SK-MEL-5 (cell line): ENCODE measurements around the gene DIPK1B. TPM values are rescaled to one million over a fixed set of nuclear protein-coding genes. Genes with fewer than 3 reads are reported as not detected.

Source experiments
- DNase-seq: peaks from one replicate; pipeline ENCODE4 v3.0.0-alpha.2; 2016; ENCODE audit warnings: low read depth, low spot score
- in situ Hi-C: cut with HindIII; loops from 2 replicates; pipeline ENCODE4 v1.10.0; 2016; ENCODE audit warnings: low sequenced_read_pairs, high pct_unique_total_duplicates, low pct_unique_long_range_greater_than_20kb
- polyA plus RNA-seq, 2 experiments: library from polyadenylated mRNA; depleted of rRNA; stranded (reverse); fragments of >200 nt; gene quantifications; 2 replicates each; pipeline ENCODE4 v1.2.3, GENCODE V29; 2015
- total RNA-seq: library from RNA; depleted of rRNA; stranded (reverse); fragments of >200 nt; shearing (Covaris generic); gene quantifications from 2 replicates; pipeline ENCODE4 v1.2.3, GENCODE V29; 2014; rRNA removed

Gene DIPK1B
- 42.0 and 45.6 TPM in 2 replicates for total RNA-seq
- 43.9 and 50.5 TPM in 2 replicates for polyA plus RNA-seq (2015; cell fraction: cytosol; rRNA removed)
- 65.7 and 66.9 TPM in 2 replicates for polyA plus RNA-seq (2015; cell fraction: nucleus; rRNA removed)

DNA sequence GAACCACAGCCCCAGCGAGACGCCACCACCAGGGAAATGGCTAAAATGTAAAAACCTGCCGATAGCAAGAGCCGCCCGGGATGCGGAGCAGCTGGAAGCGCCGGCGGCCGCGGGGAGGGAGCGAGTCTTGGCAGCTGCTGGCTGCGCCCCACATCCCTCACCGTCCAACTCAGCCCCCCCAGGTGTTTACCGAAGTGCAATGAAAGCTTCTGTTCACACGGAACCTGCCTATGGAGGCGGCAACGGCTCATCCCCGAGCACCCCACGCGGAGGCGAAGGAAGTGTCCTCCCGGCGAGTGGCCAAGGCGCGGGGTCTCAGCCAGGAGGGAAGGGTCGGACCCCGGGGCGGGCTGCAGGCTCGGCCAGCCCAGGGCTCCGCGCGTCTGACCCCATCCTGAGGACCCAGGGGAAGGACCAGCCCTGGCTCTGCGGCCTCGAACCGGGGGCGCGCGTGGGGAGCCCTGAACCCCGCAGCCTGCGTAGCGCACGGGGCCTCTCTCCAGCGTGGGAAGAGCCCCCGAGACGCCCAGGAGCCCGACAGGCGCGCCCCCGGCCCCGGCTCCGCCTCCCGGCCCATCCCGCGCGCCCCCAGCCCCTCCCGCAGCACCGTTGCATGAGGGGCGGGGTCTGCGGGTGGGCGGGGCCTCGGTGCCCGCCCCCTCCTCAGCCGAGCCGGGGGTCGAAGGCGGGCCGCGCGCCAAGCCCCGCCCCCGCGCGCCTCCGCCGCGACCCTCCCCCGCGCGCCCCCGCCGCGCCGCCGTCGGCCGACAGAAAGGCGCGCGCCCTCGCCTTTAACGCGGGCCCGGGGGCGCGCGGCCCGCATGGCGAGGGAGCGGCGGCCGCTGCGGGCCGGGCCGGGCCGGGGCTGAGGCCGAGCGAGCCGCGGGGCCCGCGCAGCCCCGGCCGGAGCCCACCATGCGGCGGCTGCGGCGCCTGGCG, at the start of gene DIPK1B:
DIPK1B (plus strand) TSS at position 822 of the 939 bp plus-strand sequence; CDS start at position 916, 94 bp downstream.
- in situ Hi-C loops: no loop called here
- DNase-seq: peak; percentile 44

DNA sequence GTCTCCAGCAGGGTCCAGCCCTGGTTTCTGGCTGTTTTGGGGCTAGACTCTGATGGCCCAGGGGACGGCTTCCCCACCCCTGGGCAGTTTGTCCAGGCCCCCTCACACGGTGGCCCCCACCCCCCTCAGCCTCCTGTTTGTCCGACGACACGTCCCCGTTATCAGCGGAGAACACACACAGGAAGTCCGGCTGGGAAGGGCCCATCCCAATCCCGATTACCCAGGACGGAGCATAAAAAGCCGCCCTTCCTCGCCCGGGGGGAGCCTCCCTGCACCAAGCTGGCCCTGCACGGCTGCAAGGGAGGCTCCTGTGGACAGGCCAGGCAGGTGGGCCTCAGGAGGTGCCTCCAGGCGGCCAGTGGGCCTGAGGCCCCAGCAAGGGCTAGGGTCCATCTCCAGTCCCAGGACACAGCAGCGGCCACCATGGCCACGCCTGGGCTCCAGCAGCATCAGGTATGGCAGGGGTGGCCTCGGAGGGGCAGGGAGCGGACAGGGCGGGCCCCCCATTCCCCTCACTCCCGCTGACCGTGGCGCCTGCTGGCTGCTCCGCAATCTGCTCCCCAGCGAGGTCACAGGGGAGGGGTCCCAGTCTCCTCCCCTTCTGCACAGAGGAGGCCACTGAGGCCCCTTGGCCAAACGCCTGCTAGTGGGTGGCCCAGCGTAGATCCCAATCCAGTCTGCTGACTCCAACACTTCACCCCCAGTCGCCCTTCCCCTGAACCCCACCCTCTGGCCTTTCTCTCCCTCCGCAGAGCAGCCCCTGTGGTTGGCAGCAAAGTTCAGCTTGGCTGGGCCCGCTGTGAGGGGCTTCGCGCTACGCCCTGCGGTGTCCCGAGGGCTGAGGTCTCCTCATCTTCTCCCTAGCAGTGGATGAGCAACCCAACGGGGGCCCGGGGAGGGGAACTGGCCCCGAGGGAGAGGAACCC, 49.5 kb upstream of the DIPK1B start, which contains the start of gene EGFL7:
EGFL7 (plus strand) TSS at position 261 of the 926 bp plus-strand sequence. CDS start 5,367 bp downstream, outside the sequence.
- no peak for DNase-seq
- in situ Hi-C loops: no loop called here

DNA sequence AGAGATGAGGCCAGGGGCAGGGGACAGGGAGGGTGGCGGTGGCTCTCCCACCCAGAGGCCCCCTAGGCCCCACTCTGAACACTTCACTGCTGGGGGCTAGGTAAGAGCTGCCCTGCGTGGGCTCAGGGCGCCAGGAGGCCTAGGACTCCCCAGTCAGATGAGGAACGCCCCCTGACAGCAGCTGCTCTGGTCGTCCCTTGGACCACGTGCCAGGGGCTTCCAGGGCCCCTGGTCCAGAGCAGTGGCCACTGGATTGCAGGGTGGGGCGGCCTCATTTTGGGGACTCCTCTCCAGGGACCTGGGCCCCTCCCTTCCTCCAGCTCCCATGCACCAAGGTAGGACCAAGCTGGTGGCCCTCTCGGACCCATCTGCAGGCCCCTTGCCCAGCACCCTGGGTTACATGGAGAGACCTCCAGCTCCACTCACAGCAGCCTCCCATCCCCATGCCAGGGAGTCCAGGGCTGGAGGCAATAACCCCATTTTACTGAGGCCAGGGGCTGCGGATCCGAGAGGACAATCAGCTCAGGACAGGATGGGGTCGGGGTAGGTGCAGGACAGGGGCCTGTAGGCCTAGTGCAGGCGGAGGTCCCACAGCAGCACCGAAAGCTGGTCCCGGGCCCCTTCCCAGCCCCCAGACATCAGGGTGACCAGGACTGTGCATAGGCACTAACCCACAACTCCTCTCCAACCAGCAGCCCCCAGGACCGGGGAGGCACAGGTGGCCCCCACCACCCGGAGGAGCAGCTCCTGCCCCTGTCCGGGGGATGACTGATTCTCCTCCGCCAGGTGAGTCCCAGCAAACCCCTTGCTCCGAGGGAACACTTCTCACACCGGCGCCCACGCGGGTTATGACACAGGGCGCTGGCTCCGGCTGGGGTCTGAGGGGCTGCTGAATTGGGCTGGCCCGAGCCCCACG, 48.1 kb upstream of the DIPK1B start:
- no peak for DNase-seq
- in situ Hi-C loops: no loop called here

DNA sequence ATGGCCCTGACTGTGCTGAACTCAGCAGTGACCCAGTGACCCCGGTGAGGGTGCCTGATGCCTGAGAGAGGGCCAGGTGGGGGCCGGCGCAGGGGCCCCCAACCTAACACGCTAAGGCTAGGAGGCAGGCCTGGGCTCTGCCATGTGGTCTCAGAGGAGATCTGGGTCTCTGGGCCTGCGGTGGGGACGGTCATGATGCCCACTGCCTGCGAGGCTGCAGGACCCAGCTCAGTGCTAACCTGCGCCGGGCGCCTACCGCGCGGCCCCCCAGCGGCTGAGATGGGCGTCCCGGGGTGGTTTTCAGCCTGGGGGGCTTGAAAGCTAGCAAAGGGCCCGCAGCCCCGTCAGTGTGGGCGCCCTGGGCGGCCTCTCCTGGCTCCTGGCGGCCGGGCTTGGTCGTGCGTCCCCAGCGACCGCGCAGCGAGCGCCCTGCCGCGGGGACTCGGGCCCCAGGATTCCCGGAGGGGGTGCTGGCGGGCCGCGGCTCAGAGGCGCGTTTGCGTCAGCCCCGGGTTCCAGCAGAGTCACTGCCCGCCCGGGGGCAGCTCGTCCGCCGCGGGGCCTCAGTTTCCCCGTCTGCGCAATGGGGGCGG, 47.2 kb upstream of the DIPK1B start:
- in situ Hi-C loops: no loop called here
- peak; percentile 29 for DNase-seq

DNA sequence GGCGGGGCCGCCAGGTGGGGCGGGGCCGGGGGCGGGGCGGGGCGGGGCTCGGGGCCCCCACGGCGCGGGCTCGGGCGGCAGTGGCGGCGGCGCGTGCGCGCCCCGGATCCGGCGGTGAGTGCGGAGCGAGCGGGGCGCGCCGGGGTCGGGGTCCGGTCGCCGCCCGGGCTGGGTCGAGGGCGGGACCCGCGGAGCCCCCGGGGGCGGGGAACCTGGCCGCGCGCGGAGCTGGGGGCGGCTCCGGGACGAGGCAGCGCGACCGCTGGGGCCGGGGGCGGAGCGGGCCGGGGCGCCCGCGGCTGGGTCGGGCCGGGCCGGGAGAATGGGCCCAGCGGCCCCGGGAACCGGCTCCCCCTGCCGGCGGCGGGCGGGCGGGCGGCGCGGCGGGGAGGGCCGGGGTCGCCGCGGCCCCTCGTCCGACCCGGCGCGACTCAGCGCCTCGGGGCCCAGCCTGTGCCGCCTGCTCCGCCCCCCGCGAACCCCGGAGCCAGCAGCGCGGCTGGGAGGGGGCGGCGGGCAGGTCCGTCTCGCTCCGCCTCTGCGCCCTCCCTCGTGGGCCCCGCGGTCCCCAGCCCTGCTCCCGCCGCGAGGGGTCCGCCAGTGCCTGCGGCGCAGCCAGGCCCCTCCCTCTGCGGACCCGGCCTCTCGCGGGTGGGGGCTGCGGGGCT, 46.5 kb upstream of the DIPK1B start:
- DNase-seq: peak; percentile 26
- in situ Hi-C loops: no loop called here

DNA sequence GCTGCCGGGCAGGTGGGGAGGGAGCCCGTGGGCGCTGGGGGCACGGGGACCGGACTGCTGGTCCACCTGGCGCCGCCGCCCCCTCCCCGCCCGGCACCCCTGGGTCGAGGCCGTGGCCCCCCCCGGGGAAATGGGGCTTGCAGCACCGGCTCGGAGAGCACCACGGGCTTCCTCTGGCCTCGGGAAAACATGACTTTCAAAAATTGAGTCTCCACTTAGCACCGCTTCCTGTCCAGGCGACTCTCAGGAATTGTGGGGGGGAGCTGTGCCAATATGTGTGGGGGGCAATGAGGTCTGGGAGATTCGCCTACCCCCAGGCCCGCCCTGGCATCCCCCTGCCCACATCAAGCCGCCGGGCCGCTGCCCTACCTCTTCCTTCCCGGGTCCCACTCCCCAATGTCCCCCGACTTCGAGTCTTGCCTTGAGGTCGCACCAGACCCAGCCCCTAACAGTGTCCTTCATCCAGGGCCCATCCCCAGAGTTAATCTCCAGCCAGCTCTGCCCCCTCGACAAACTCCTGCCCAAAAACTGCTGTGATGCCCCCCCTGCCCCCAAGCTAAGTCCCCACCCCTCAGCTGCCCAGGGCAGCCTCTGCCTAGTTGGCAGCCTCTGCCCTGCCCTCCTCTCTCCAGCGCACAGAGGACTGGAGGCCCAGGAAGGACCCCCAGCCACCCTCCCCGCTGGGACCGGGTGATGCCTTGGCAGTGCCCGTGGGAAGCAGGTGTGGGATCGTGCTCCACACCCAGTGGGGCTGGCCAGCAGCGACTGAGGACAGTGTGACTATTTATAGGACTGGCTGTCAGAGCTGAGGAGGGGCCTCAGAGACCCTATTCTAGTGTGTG, 45.8 kb upstream of the DIPK1B start:
- in situ Hi-C loops: no loop called here
- DNase-seq: no peak

DNA sequence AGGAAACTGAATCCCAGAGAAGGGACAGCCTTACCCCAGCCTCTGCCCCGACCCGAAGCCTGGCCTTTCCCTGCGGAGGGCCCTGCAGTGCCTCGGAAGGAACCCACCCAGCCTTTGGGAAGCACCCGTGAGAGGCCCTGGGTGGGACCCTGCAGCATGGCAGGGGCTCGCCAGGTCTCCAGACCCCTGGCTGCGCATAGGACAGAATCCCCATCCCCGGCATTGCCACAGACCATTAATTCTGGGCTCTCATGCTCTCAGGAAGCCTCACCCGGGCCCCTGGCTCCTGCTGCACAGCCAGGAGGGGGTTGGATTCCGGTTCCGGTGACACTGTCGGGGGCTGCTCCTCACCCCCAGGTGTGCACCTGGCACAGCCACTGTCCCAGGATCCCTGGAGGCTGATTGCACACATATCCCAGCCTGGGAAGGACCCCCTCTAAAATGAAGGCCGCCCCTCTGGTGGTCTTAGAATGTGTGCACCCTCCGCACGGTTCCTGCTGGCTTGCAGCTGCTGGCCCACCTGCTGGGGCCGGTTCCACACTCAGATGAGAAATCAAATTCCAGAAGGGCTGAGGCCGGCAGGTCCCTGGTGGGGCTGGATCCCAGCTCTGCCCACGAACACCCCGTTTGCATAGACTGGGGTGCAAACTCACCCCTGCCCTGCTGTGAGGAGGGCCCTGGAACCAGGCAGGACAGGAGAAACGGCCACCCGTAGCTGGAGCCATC, 45.0 kb upstream of the DIPK1B start:
- in situ Hi-C loops: no loop called here

DNA sequence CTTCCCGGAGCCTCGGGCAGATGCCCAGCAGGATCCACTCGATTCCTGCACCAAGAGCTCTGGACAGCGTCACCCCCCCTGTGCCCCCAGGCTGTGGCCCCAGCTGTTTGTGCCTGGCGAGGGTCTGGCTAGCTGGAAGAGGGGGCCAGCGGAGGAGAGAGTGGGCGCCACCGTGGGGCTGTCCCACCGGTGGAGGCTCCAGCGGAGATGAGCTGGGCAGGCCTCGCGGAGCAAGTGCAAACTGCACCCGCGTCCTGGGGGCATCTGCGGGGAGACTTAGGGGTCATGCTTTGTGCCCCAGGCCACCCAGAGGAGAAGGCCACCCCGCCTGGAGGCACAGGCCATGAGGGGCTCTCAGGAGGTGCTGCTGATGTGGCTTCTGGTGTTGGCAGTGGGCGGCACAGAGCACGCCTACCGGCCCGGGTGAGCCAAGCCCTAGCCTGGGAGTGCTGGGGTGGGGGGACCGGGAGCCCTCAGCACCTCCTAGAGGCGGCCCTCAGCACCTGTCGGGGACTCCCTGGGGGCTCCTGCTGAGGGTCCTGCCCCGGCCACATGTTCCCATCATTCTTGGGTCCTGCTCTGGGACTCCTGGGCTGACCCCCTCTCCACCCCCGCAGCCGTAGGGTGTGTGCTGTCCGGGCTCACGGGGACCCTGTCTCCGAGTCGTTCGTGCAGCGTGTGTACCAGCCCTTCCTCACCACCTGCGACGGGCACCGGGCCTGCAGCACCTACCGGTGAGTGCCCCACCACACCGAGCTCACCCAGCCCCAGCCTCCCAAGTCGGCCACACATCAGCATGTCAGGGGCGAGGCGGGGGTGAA, 44.2 kb upstream of the DIPK1B start:
- in situ Hi-C loops: no loop called here
- no peak for DNase-seq

More for the DNA sequence above, 45.0 kb upstream of the DIPK1B start:
- DNase-seq: no peak

DNA sequence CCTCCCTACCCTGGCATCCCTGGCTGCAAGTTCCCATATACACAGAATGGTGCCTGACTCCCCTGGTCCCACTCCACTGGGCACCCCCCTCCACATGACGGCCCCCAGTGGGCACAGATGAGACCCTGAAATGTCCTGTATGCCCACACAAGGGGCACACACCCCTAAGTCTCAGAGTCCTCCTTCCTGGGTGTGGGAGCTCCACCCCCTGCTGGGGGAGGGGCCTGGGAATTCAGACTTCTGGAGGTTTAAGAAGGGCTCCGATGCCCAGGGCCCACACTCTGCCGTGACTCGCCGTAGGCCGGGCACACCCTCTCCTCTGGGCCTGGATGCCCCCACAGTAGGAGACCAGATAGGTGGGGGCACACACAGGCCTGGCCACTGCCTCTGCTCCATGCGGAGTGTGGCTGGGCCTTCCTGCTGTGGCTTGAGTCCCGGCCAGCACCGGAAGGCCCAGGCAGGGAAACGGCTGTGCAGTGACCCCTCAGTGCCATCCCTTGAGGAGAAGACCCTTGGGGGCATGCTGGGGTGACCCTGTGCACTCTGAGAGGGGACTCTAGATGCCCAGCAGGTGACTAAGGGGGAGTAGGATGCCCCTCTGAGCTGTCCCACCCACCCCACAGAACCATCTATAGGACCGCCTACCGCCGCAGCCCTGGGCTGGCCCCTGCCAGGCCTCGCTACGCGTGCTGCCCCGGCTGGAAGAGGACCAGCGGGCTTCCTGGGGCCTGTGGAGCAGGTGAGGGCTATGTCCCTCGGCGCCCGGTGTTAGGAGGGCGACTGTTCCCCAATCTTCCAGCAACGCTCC, 43.2 kb upstream of the DIPK1B start:
- in situ Hi-C loops: no loop called here
- DNase-seq: peak; percentile 26

DNA sequence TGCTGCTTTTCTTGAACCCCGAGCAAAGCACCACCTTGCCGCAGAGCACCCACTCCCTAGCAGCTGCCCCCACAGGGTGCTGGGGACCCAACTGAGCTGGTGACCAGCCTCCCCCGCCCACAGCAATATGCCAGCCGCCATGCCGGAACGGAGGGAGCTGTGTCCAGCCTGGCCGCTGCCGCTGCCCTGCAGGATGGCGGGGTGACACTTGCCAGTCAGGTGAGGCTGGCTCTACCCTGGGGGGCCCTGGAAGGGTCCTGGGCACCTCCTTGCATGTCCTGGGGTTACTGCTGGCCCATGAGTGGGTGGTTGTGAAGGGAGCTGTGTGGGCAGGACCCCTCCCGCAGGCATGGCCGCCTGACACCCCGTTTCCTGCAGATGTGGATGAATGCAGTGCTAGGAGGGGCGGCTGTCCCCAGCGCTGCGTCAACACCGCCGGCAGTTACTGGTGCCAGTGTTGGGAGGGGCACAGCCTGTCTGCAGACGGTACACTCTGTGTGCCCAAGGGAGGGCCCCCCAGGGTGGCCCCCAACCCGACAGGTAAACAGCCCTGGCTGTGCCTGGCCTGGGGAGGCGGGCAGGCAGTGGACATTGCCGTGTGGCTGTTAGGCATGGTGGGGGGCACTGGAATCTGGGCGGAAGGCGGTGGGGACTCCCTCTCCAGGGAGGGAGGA, 42.4 kb upstream of the DIPK1B start:
- no peak for DNase-seq
- in situ Hi-C loops: no loop called here

DNA sequence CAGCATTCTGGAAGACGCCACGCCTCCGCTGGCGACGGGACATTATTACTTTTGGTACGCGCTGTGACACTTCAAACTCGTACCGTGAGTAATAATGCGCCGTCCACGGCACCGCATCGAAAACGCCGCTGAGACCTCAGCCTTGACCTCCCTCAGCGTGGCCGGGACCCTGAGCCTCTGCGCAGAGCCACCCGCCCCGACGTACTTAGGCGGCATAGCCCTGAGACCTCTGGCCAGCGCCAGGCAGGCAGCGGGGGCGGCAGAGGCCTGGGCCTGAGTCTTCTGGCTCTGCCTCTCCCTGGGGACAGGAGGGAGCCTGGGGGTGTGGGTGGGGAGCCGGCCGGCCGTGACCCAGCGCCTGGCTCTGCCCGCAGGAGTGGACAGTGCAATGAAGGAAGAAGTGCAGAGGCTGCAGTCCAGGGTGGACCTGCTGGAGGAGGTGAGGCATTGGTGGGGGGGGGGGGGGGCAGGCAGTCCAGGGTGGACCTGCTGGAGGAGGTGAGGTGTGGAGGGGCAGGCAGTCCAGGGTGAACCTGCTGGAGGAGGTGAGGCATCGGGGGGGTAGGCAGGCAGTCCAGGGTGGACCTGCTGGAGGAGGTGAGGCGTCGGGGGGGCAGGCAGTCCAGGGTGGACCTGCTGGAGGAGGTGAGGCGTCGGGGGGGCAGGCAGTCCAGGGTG, 41.7 kb upstream of the DIPK1B start:
- no peak for DNase-seq
- in situ Hi-C loops: no loop called here

DNA sequence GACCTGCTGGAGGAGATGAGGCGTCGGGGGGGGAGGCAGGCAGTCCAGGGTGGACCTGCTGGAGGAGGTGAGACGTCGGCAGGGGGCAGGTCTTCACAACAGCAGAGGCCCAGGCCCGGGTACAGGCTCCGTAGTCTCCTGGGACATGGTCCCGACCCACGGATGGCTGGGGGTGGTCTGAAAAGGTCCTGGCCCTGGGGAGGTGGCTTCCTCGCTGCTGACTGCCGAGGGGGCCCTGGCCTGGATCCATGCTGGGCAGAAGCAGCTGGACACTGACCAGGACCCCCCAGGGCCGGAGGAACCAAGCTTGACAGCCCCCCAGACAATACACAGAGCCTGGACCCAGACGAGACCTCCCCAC, 41.1 kb upstream of the DIPK1B start:
- in situ Hi-C loops: no loop called here

More for the DNA sequence above, 41.1 kb upstream of the DIPK1B start:
- DNase-seq: no peak
